ENCODE measurements around the gene STT3B.

STT3B gene

DNA sequence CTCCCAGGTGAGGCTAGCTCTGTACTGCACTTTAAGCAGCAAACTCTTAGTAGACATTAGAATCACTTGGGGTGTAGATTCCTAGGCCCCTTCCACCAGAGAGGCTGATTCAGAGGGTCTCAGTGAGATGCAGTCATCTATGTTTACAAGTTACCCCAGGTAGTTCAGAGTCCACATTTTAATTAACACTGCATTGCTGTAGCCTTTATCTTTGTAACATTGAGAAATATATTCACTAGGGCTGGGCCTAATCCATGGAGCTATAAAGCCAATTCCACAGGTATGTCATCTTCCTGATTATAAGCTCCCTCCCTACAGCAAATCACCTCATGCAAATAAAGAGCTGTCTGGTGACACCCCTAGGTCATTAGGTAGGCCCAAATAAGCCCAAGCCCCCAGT is 39.6 kb upstream of the STT3B start:
- no peak overlapping the region for H3K4me3 ChIP-seq (ENCODE audit: low read depth, low read length)
- TF ChIP-seq, protein P1, sequence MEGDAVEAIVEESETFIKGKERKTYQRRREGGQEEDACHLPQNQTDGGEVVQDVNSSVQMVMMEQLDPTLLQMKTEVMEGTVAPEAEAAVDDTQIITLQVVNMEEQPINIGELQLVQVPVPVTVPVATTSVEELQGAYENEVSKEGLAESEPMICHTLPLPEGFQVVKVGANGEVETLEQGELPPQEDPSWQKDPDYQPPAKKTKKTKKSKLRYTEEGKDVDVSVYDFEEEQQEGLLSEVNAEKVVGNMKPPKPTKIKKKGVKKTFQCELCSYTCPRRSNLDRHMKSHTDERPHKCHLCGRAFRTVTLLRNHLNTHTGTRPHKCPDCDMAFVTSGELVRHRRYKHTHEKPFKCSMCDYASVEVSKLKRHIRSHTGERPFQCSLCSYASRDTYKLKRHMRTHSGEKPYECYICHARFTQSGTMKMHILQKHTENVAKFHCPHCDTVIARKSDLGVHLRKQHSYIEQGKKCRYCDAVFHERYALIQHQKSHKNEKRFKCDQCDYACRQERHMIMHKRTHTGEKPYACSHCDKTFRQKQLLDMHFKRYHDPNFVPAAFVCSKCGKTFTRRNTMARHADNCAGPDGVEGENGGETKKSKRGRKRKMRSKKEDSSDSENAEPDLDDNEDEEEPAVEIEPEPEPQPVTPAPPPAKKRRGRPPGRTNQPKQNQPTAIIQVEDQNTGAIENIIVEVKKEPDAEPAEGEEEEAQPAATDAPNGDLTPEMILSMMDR (IDR thresholded peaks at IDR 0.05; ENCODE audit: low read depth, low read length): no peak

DNA sequence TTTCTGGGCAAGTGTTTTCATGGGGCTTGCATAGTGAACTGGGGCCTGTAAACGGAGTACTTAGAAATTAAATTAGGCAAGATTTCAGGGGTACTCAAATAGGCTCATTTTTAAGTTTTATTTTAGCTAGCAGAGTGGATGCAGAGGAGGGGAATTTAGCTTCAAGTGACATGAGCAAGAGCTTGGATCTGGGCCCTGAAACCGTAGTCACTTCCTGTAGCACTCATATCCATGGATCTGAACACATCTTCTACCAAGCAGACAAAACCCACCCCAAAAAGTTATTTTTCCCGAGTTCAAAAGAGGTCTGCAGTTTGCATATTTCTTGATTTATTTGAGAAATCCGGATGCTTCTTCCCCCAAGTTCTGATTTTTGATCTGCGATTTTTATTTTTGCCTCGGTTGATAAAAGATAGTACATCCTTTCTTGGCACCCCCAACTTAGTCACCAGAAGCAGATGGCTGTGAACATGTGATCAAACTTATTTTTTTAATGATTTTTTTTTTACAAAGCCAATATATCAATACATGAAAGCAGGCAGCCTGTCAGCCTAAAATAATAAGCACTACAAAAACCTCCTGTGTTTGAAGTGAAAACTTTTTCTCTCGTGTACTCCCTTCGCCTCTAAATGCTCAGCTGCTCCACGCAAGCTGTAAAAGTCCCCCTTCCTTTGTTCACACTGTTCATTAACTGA is 36.6 kb upstream of the STT3B start:
- TF ChIP-seq, protein P1 (IDR thresholded peaks at IDR 0.05; ENCODE audit: low read depth, low read length): no peak
- H3K4me3 ChIP-seq (ENCODE audit: low read depth, low read length): no peak overlapping the region

DNA sequence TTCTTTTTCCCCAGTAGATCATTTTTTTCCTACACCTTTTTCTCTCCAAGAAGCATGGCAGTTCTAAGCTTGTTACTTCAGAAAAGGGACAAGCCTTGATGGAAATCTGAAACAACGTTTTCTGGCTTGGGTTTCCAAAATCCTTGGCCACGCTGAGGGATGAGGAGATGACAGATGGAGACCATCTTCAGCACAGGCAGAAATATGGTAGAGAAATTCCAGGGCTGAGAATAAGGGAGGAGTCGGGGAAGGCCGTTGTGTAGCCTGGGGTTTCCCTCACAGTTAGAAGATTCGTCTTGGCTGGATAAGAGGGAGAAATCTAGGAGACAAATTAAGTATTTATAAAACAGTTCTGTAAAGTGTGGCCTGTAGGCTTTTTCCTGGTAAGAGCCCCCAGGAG is 33.9 kb upstream of the STT3B start:
- TF ChIP-seq, protein P1 (IDR thresholded peaks at IDR 0.05; ENCODE audit: low read depth, low read length): no peak

DNA sequence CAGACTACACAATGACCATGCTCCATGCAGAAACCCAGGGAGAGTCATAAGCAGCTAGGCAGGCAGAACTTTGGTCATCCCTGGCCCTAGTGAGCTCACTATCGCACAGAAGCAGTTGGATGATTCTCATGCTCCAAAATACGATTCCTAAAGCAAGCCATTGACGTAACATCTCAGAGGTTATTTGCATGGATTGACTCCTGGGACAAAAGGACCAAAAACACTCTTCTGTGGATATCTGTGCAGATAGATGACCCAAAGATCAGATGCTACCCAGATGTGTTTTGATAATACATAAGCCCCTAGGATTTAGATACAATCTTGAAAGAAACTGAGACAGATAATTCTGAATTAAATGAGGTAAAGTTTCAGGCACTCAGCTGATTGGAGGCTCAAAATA is 33.4 kb upstream of the STT3B start:
- TF ChIP-seq, protein P1 (IDR thresholded peaks at IDR 0.05; ENCODE audit: low read depth, low read length): no peak
- no peak overlapping the region for H3K4me3 ChIP-seq (ENCODE audit: low read depth, low read length)

More for the DNA sequence above, 33.9 kb upstream of the STT3B start:
- no peak overlapping the region for H3K4me3 ChIP-seq (ENCODE audit: low read depth, low read length)

DNA sequence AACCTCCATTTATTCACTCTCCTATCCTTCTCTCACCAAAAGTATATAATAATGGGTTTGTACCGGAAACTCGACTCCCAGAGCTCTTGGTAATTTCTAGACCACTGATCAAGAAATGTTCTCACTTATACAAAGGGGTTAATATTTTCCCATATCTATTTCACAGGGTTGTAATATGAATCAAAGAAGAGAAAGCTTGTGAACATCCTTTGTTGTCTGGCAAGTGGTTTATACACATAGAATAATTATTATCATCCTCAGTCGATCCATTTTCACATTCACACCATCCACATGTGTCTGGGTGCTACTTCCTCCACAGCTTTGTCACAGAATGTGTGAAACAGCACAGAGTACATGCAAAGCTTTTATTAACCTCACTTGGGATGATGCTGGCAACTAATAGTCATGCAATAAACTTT is 29.9 kb upstream of the STT3B start:
- H3K4me3 ChIP-seq (ENCODE audit: low read depth, low read length): no peak overlapping the region
- TF ChIP-seq, protein P1 (IDR thresholded peaks at IDR 0.05; ENCODE audit: low read depth, low read length): no peak

DNA sequence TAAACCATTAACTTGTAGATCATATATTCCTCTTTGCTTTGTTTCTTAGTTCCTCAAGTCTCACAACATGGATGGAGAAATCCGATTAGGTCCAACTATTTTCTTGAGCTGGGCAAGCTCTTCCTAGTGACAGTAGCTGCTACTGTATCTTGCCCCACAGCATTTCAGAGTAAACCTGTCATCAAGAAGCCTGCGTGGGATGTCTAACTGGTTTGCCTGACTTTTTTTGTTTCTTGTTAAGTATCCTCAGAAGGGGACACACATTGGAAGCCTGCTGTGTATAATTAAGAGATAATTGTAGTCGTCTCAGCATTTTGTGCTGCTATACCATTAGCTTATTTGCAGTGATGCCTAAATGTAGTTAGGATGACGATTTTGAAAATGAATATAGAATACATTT is 29.3 kb upstream of the STT3B start:
- H3K4me3 ChIP-seq (ENCODE audit: low read depth, low read length): no peak overlapping the region
- TF ChIP-seq, protein P1 (IDR thresholded peaks at IDR 0.05; ENCODE audit: low read depth, low read length): no peak

DNA sequence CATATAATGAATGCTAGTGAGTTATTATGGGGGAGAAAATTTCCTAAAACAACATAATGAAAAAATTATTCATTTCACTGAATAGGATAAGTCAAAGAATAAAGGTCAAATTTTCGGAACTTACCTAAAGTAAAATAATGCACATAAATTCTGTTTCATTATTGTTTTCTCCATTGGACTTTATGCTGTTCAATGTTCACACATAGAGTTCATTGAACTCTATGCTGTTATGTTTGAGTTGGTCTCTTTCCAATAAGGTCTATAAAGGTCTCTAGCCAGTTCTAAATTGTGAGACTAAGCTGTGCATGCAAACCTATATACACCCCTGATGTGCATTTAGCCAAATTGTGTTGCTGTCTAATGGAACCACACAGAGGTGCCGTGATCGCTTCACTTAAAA is 28.5 kb upstream of the STT3B start:
- TF ChIP-seq, protein P1 (IDR thresholded peaks at IDR 0.05; ENCODE audit: low read depth, low read length): no peak
- H3K4me3 ChIP-seq (ENCODE audit: low read depth, low read length): no peak overlapping the region
